ENCODE measurements around the gene EDN2.

EDN2 gene

GRCh38 chr1:41510531-41511238 lies 26.2 kb upstream of the EDN2 start:
- H3K4me3 ChIP-seq (ENCODE audit: low read depth in 1 of 2, low read length in 1 of 2), result no peak overlapping the region
- no peak overlapping the region for H3K27ac ChIP-seq
- TF ChIP-seq CTCF (IDR thresholded peaks at IDR 0.05), result no peak
- H3K9me3 ChIP-seq, result no peaks in the 10 kb centered on the region
- no peaks in the 10 kb centered on the region for H3K36me3 ChIP-seq
- no peaks in the 10 kb centered on the region for H3K4me1 ChIP-seq (ENCODE audit: control insufficient read depth in 1 of 2, insufficient read depth in 1 of 2, low read depth in 1 of 2, low read length in 1 of 2)
- H3K27me3 ChIP-seq, result no peaks in the 10 kb centered on the region

- no peak overlapping the region for H3K4me3 ChIP-seq (ENCODE audit: low read depth in 1 of 2, low read length in 1 of 2)
- no peaks in the 10 kb centered on the region for H3K9me3 ChIP-seq
- H3K36me3 ChIP-seq, result no peaks in the 10 kb centered on the region
- TF ChIP-seq CTCF (IDR thresholded peaks at IDR 0.05), result no peak
- no peaks in the 10 kb centered on the region for H3K4me1 ChIP-seq (ENCODE audit: control insufficient read depth in 1 of 2, insufficient read depth in 1 of 2, low read depth in 1 of 2, low read length in 1 of 2)
- no peak overlapping the region for H3K27ac ChIP-seq
- no peaks in the 10 kb centered on the region for H3K27me3 ChIP-seq
These were observed 24.8 kb upstream of the EDN2 start for GRCh38 chr1:41509270-41509671.

GRCh38 chr1:41508290-41508689 lies 23.8 kb upstream of the EDN2 start:
- no peak overlapping the region for H3K4me3 ChIP-seq (ENCODE audit: low read depth in 1 of 2, low read length in 1 of 2)
- no peaks in the 10 kb centered on the region for H3K9me3 ChIP-seq
- H3K36me3 ChIP-seq, result no peaks in the 10 kb centered on the region
- no peaks in the 10 kb centered on the region for H3K27me3 ChIP-seq
- no peak for TF ChIP-seq CTCF (IDR thresholded peaks at IDR 0.05)
- H3K27ac ChIP-seq, result no peak overlapping the region
- no peaks in the 10 kb centered on the region for H3K4me1 ChIP-seq (ENCODE audit: control insufficient read depth in 1 of 2, insufficient read depth in 1 of 2, low read depth in 1 of 2, low read length in 1 of 2)

GRCh38 chr1:41507836-41508235 lies 23.4 kb upstream of the EDN2 start:
- no peak for TF ChIP-seq CTCF (IDR thresholded peaks at IDR 0.05)
- H3K4me3 ChIP-seq (ENCODE audit: low read depth in 1 of 2, low read length in 1 of 2), result no peak overlapping the region
- no peaks in the 10 kb centered on the region for H3K9me3 ChIP-seq
- no peak overlapping the region for H3K27ac ChIP-seq
- H3K27me3 ChIP-seq, result no peaks in the 10 kb centered on the region
- no peaks in the 10 kb centered on the region for H3K36me3 ChIP-seq
- H3K4me1 ChIP-seq (ENCODE audit: control insufficient read depth in 1 of 2, insufficient read depth in 1 of 2, low read depth in 1 of 2, low read length in 1 of 2), result no peaks in the 10 kb centered on the region

- no peak for TF ChIP-seq CTCF (IDR thresholded peaks at IDR 0.05)
- H3K27ac ChIP-seq, result no peak overlapping the region
These were observed 22.7 kb upstream of the EDN2 start for GRCh38 chr1:41507110-41507720.

More at GRCh38 chr1:41507110-41507720, 22.7 kb upstream of the EDN2 start:
- Histone ChIP-seq H3K9me3 (no peaks in the 10 kb centered on the region), H3K27me3 (no peaks in the 10 kb centered on the region), H3K4me1 (ENCODE audit: control insufficient read depth in 1 of 2, insufficient read depth in 1 of 2, low read depth in 1 of 2, low read length in 1 of 2) (no peaks in the 10 kb centered on the region), H3K36me3 (no peaks in the 10 kb centered on the region), H3K4me3 (ENCODE audit: low read depth in 1 of 2, low read length in 1 of 2) (no peak overlapping the region)
